ENCODE results near the gene MANBA.

- TF ChIP-seq CTCF (IDR thresholded peaks at IDR 0.05; ENCODE audit: insufficient read depth, low read length, poor library complexity, severe bottlenecking) (no peak), EZH2phosphoT487 (conservative IDR thresholded peaks at IDR 0.05; ENCODE audit: low read length) (no peak)
These were observed 148.6 kb downstream of the MANBA start for GRCh38 chr4:102612210-102612609.
